ENCODE measurements around the gene LPCAT2.

LPCAT2 gene

GRCh38 chr16:55555436-55555835 is 46.6 kb downstream of the LPCAT2 start:
- DNase-seq (ENCODE audit: low read depth), result no peak

GRCh38 chr16:55557186-55557585 is 48.3 kb downstream of the LPCAT2 start:
- DNase-seq (ENCODE audit: low read depth), result no peak

- no peak for DNase-seq (ENCODE audit: low read depth)
Measured at GRCh38 chr16:55559233-55559632, 50.4 kb downstream of the LPCAT2 start.

GRCh38 chr16:55559933-55560516 is 51.2 kb downstream of the LPCAT2 start:
- DNase-seq (ENCODE audit: low read depth), result no peak

GRCh38 chr16:55561319-55561848 is 52.5 kb downstream of the LPCAT2 start:
- no peak for DNase-seq (ENCODE audit: low read depth)

- DNase-seq (ENCODE audit: low read depth), result no peak
Measured at GRCh38 chr16:55562936-55563335, 54.1 kb downstream of the LPCAT2 start.

- DNase-seq (ENCODE audit: low read depth), result no peak
Measured at GRCh38 chr16:55563797-55564196, 54.9 kb downstream of the LPCAT2 start.

- DNase-seq (ENCODE audit: low read depth), result no peak
Measured at GRCh38 chr16:55565086-55565485, 56.2 kb downstream of the LPCAT2 start.

- DNase-seq (ENCODE audit: low read depth), result no peak
Measured at GRCh38 chr16:55566432-55567175, 57.7 kb downstream of the LPCAT2 start, which contains the start of gene CAPNS2. CAPNS2 (plus strand) TSS chr16:55566684; CDS start chr16:55566757, 73 bp downstream.

- no peak for DNase-seq (ENCODE audit: low read depth)
Measured at GRCh38 chr16:55567382-55567781, 58.5 kb downstream of the LPCAT2 start.

GRCh38 chr16:55568207-55568606 is 59.3 kb downstream of the LPCAT2 start:
- DNase-seq (ENCODE audit: low read depth), result no peak

- no peak for DNase-seq (ENCODE audit: low read depth)
Measured at GRCh38 chr16:55569025-55569424, 60.2 kb downstream of the LPCAT2 start.

- DNase-seq (ENCODE audit: low read depth), result no peak
Measured at GRCh38 chr16:55570159-55570558, 61.3 kb downstream of the LPCAT2 start.

GRCh38 chr16:55571191-55571897 is 62.5 kb downstream of the LPCAT2 start:
- no peak for DNase-seq (ENCODE audit: low read depth)

- DNase-seq (ENCODE audit: low read depth), result no peak
Measured at GRCh38 chr16:55572439-55572838, 63.6 kb downstream of the LPCAT2 start.

GRCh38 chr16:55574811-55575210 is 65.9 kb downstream of the LPCAT2 start:
- DNase-seq (ENCODE audit: low read depth), result no peak

GRCh38 chr16:55575496-55575895 is 66.6 kb downstream of the LPCAT2 start:
- DNase-seq (ENCODE audit: low read depth), result no peak

- DNase-seq (ENCODE audit: low read depth), result no peak
Measured at GRCh38 chr16:55576384-55576783, 67.5 kb downstream of the LPCAT2 start.

- DNase-seq (ENCODE audit: low read depth), result no peak
Measured at GRCh38 chr16:55577887-55578286, 69.0 kb downstream of the LPCAT2 start.

GRCh38 chr16:55585631-55586030 is 76.8 kb downstream of the LPCAT2 start:
- DNase-seq (ENCODE audit: low read depth), result no peak

- no peak for DNase-seq (ENCODE audit: low read depth)
Measured at GRCh38 chr16:55588799-55589198, 79.9 kb downstream of the LPCAT2 start.

- DNase-seq (ENCODE audit: low read depth), result no peak
Measured at GRCh38 chr16:55592306-55592705, 83.4 kb downstream of the LPCAT2 start.

GRCh38 chr16:55597928-55598327 is 89.1 kb downstream of the LPCAT2 start:
- no peak for DNase-seq (ENCODE audit: low read depth)
